ENCODE measurements around the gene TMEM61.

TMEM61 gene

GRCh38 chr1:54993140-54993539 is 12.7 kb downstream of the TMEM61 start:
- TF ChIP-seq, protein P1, sequence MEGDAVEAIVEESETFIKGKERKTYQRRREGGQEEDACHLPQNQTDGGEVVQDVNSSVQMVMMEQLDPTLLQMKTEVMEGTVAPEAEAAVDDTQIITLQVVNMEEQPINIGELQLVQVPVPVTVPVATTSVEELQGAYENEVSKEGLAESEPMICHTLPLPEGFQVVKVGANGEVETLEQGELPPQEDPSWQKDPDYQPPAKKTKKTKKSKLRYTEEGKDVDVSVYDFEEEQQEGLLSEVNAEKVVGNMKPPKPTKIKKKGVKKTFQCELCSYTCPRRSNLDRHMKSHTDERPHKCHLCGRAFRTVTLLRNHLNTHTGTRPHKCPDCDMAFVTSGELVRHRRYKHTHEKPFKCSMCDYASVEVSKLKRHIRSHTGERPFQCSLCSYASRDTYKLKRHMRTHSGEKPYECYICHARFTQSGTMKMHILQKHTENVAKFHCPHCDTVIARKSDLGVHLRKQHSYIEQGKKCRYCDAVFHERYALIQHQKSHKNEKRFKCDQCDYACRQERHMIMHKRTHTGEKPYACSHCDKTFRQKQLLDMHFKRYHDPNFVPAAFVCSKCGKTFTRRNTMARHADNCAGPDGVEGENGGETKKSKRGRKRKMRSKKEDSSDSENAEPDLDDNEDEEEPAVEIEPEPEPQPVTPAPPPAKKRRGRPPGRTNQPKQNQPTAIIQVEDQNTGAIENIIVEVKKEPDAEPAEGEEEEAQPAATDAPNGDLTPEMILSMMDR (IDR thresholded peaks at IDR 0.05; ENCODE audit: extremely low read depth, insufficient read depth, missing control alignments): no peak
- in situ Hi-C loops (cut with MboI; ENCODE audit: low pct_unique_long_range_greater_than_20kb, low sequenced_read_pairs, unreplicated experiment): no loop called here
- DNase-seq (ENCODE audit: low spot score): no peak

DNA sequence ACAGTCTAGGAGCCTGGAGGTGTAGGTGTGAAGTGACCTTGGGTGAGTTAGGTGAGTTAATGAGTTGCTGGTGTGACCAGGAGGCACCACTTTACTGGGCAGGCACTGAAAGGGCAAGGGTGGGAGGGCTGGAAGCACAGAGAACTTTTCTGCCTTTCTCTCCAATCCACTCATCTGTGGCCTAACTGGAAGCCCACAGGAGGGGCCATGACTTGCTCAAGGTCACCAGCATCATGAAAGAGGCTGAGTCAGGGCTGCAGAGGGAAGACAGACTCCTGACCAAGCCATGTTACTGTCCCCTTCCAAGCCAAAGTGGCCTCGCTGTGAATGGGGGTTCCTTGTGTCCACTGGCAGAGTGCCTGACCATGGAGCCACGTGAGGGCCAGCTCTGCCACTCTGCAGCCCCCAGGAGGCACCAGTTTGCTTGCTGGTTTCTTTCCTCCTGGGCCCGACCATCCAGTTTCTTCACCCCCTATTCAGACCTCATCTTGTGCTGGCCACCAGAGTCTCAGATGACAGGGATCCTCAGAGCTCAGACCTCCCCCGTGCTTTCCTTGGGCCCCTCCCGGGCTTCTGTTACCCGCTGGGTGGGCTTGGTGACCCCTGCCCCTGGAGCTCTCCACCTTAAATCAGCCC is 14.0 kb downstream of the TMEM61 start:
- in situ Hi-C loops (cut with MboI; ENCODE audit: low pct_unique_long_range_greater_than_20kb, low sequenced_read_pairs, unreplicated experiment): no loop called here
- TF ChIP-seq, protein P1 (IDR thresholded peaks at IDR 0.05; ENCODE audit: extremely low read depth, insufficient read depth, missing control alignments): no peak

GRCh38 chr1:54995013-54995760 is 14.8 kb downstream of the TMEM61 start:
- no peak for DNase-seq (ENCODE audit: low spot score)
- TF ChIP-seq, protein P1 (IDR thresholded peaks at IDR 0.05; ENCODE audit: extremely low read depth, insufficient read depth, missing control alignments): no peak
- in situ Hi-C loops (cut with MboI; ENCODE audit: low pct_unique_long_range_greater_than_20kb, low sequenced_read_pairs, unreplicated experiment): loop anchor here (5.0 kb wide), 1 partner anchor 38 kb away; no protein-coding TSS in a partner anchor

More for the DNA sequence above, 14.0 kb downstream of the TMEM61 start:
- no peak for DNase-seq (ENCODE audit: low spot score)

- DNase-seq (ENCODE audit: low spot score): no peak
- in situ Hi-C loops (cut with MboI; ENCODE audit: low pct_unique_long_range_greater_than_20kb, low sequenced_read_pairs, unreplicated experiment): loop anchor here (5.0 kb wide), 1 partner anchor 39 kb away; no protein-coding TSS in a partner anchor
- TF ChIP-seq, protein P1 (IDR thresholded peaks at IDR 0.05; ENCODE audit: extremely low read depth, insufficient read depth, missing control alignments): no peak
Observed at GRCh38 chr1:54995835-54996234, 15.4 kb downstream of the TMEM61 start.

DNA sequence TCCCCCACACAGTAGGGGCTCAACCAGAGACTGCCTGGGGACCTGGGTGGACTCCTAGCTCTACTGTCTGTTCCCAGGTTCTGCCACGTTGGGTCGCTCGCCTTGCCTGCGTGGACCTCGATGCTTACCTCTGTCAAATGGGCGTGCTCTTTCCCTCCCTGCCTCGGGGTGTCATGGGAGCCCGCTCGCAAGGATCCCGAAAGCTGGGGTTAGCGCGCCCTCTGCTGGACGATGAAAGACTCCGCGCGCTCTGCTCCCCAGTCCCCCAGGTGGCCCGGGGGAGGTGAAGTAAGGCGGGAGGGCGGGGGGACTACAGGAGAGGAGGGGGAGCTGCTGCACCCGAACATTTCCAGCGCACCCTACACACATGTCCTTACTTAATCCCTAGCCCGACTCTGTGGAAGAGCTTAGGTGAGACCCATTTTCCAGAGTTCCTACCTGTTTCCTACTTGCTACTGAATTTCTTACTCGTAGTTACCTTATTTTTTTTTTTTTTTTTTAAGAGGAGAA is 16.0 kb downstream of the TMEM61 start:
- TF ChIP-seq, protein P1 (IDR thresholded peaks at IDR 0.05; ENCODE audit: extremely low read depth, insufficient read depth, missing control alignments): peak; percentile 89
- in situ Hi-C loops (cut with MboI; ENCODE audit: low pct_unique_long_range_greater_than_20kb, low sequenced_read_pairs, unreplicated experiment): loop anchor here (5.0 kb wide), 1 partner anchor 39 kb away; no protein-coding TSS in a partner anchor
- peak; percentile 95 for DNase-seq (ENCODE audit: low spot score)

DNA sequence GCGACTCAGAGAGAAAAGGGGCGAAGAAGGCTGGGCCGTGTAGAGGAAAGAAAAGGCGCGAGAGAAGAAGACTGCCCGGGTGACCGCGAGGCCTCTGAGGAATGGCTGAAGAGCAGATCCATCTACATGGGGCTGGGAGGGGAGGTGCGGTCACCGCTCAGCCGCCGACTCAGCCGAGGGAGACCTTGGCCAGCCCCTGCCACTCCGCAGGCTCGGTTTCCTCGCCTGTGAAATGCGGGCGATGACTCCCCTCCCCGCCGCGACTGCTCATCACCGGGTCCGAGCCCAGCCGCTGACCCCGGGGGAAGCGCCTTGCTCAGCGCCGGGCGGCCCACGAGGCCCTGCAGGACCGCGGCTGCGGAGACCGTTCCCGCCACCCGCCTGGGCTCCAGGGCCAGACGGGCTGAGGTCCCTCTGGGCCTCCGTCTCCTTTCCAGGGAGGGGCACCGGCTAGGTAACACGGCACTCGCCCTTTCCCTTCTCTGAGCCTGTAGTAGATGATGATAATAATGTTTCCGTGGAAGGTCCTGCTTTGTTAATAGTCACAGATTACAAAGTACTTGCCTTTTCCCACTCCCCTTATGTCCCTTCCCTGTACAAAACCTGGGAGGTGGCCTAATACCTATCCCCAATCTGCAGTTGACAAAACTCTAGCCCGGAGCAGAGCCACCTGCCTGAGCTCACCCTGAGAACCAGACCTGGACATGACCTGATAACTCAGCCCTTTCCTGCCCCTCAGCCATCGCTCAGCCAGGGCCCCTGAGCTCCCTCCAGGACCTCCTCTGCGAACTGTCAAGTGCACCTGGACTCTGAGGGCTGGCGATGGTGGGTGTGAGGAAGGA is 16.7 kb downstream of the TMEM61 start:
- in situ Hi-C loops (cut with MboI; ENCODE audit: low pct_unique_long_range_greater_than_20kb, low sequenced_read_pairs, unreplicated experiment): loop anchor here (5.0 kb wide), 1 partner anchor 40 kb away; no protein-coding TSS in a partner anchor
- TF ChIP-seq, protein P1 (IDR thresholded peaks at IDR 0.05; ENCODE audit: extremely low read depth, insufficient read depth, missing control alignments): no peak
- no peak for DNase-seq (ENCODE audit: low spot score)
